GM12878 (cell line): ENCODE results near the gene GPR158.

Experiments used
- CTCF ChIP-seq, 3 experiments: IDR thresholded peaks in 2 of 3; conservative IDR thresholded peaks in 1 of 3; 2 replicates each; pipeline ENCODE4 v1.5.1; 2011; ENCODE audit warnings: low read depth in 3 of 3, low read length in 3 of 3, mild to moderate bottlenecking in 3 of 3, control low read depth in 2 of 3, moderate library complexity in 2 of 3, inconsistent platforms in 1 of 3, mixed read lengths in 1 of 3; ENCODE audit not compliant: control insufficient read depth in 2 of 3, insufficient read depth in 1 of 3; ENCODE audit errors: extremely low read depth in 1 of 3
- EP300 ChIP-seq, 2 experiments: fragments of 150-350 bp in 1 of 2; IDR thresholded peaks; 2 replicates each; pipeline ENCODE4 v1.6.1; 2011 to 2012; ENCODE audit warnings: low read depth in 2 of 2, low read length in 2 of 2, borderline replicate concordance in 1 of 2, improper control_type of control experiment in 1 of 2, inconsistent platforms in 1 of 2; ENCODE audit not compliant: control insufficient read depth in 1 of 2
- ETV6 ChIP-seq, 2 experiments: fragments of 450-650 bp in 1 of 2; IDR thresholded peaks in 1 of 2; conservative IDR thresholded peaks in 1 of 2; 2 replicates each; pipeline ENCODE4 v1.6.1; 2014; ENCODE audit warnings: antibody characterized with exemption in 1 of 2, borderline replicate concordance in 1 of 2, low read depth in 1 of 2, mild to moderate bottlenecking in 1 of 2, moderate library complexity in 1 of 2
- POU2F2 ChIP-seq: IDR thresholded peaks from 3 replicates; pipeline ENCODE4 v1.6.1; 2011; ENCODE audit warnings: low read depth, mild to moderate bottlenecking, low read length, borderline replicate concordance
- SMC3 ChIP-seq: IDR thresholded peaks from 2 replicates; pipeline ENCODE4 v1.6.1; 2011; ENCODE audit warnings: low read length, improper control_type of control experiment, borderline replicate concordance
- TARDBP ChIP-seq: IDR thresholded peaks from 2 replicates; pipeline ENCODE4 v1.6.1; 2016; ENCODE audit warnings: borderline replicate concordance
- TCF7 ChIP-seq: IDR thresholded peaks from 2 replicates; pipeline ENCODE4 v1.6.1; 2014; ENCODE audit warnings: antibody characterized with exemption, borderline replicate concordance
- ZBED1 ChIP-seq: IDR thresholded peaks from 2 replicates; pipeline ENCODE4 v1.6.1; 2016; ENCODE audit warnings: borderline replicate concordance
- TF ChIP-seq, protein P1 (sequence below): fragments of 450-650 bp; IDR thresholded peaks from 2 replicates; pipeline ENCODE4 v1.6.1; 2017; ENCODE audit warnings: mild to moderate bottlenecking

DNA sequence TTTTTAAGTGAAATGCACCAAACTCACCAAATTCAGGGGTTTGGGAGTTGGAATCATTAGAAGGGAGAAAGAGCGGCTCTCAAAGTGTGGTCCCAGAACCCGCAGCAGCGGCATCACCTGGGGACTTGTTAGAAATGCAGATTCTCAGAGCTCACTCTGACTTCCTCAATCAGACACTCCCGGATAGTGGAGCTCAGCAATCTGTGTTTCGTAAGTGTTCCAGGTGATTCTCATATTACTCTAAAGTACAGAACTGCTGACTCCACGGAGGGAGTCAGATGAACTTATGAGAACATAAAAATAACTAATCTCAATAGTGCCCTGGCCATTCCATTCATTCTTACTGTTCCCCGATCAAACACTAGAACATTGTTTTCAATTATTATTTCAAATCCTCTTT is 400.5 kb downstream of the GPR158 start:
- TF ChIP-seq CTCF (IDR thresholded peaks at IDR 0.05 in 2 of 3, conservative IDR thresholded peaks at IDR 0.05 in 1 of 3; ENCODE audit: control insufficient read depth in 2 of 3, extremely low read depth in 1 of 3, insufficient read depth in 1 of 3, low read depth in 3 of 3, low read length in 3 of 3) (no peak), TCF7 (no peak), ETV6 (conservative IDR thresholded peaks at IDR 0.05 in 1 of 2, IDR thresholded peaks at IDR 0.05 in 1 of 2; ENCODE audit: borderline replicate concordance in 1 of 2, low read depth in 1 of 2) (no peak), EP300 (IDR thresholded peaks at IDR 0.05; ENCODE audit: borderline replicate concordance in 1 of 2, control insufficient read depth in 1 of 2, low read depth in 2 of 2, low read length in 2 of 2) (no peak), SMC3 (no peak), POU2F2 (no peak), TARDBP (no peak), ZBED1 (no peak)
- TF ChIP-seq, protein P1, sequence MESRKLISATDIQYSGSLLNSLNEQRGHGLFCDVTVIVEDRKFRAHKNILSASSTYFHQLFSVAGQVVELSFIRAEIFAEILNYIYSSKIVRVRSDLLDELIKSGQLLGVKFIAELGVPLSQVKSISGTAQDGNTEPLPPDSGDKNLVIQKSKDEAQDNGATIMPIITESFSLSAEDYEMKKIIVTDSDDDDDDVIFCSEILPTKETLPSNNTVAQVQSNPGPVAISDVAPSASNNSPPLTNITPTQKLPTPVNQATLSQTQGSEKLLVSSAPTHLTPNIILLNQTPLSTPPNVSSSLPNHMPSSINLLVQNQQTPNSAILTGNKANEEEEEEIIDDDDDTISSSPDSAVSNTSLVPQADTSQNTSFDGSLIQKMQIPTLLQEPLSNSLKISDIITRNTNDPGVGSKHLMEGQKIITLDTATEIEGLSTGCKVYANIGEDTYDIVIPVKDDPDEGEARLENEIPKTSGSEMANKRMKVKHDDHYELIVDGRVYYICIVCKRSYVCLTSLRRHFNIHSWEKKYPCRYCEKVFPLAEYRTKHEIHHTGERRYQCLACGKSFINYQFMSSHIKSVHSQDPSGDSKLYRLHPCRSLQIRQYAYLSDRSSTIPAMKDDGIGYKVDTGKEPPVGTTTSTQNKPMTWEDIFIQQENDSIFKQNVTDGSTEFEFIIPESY = no peak
